ENCODE data around the gene IL33. TPM values are rescaled to one million over a fixed set of nuclear protein-coding genes. Genes with fewer than 3 reads are reported as not detected.

IL33 gene
- total RNA-seq, 4 donors from 2014 or later: 6.9 to 152 (median 60.0) TPM

- no peaks in the 10 kb centered on the region for H3K9me3 ChIP-seq
- H3K27me3 ChIP-seq: no peaks in the 10 kb centered on the region
- intact Hi-C loops (cut with DNase I; ENCODE audit: low total_unique reads): no loop called here
- no peak for DNase-seq
- H3K36me3 ChIP-seq: no peaks in the 10 kb centered on the region
- H3K4me1 ChIP-seq: peaks cover 0 to 9% of the 10 kb centered on the region in 2 donors
- no peak overlapping the region for H3K4me3 ChIP-seq
- peak overlapping the region; percentile 32 to 37 for H3K27ac ChIP-seq
- no peak for TF ChIP-seq POLR2A (IDR thresholded peaks at IDR 0.05)
- no peak for TF ChIP-seq CTCF (IDR thresholded peaks at IDR 0.05)
Observed at GRCh38 chr9:6219981-6220380, 4.4 kb downstream of the IL33 start.

GRCh38 chr9:6224393-6225154 is 9.0 kb downstream of the IL33 start:
- TF ChIP-seq POLR2A (IDR thresholded peaks at IDR 0.05): no peak
- no peak for DNase-seq
- H3K4me1 ChIP-seq: peaks cover 0 to 12% of the 10 kb centered on the region in 2 donors
- H3K27me3 ChIP-seq: no peaks in the 10 kb centered on the region
- no peaks in the 10 kb centered on the region for H3K36me3 ChIP-seq
- peak overlapping the region in 1 of 2 donors; percentile 13 for H3K27ac ChIP-seq
- H3K9me3 ChIP-seq: no peaks in the 10 kb centered on the region
- H3K4me3 ChIP-seq: no peak overlapping the region
- intact Hi-C loops (cut with DNase I; ENCODE audit: low total_unique reads): no loop called here

GRCh38 chr9:6226696-6227095 is 11.1 kb downstream of the IL33 start:
- no peak for DNase-seq
- H3K27me3 ChIP-seq: no peaks in the 10 kb centered on the region
- peaks cover 0 to 12% of the 10 kb centered on the region in 2 donors for H3K4me1 ChIP-seq
- TF ChIP-seq CTCF (IDR thresholded peaks at IDR 0.05): no peak
- TF ChIP-seq POLR2A (IDR thresholded peaks at IDR 0.05): no peak
- no peaks in the 10 kb centered on the region for H3K36me3 ChIP-seq
- no peaks in the 10 kb centered on the region for H3K9me3 ChIP-seq
- H3K4me3 ChIP-seq: no peak overlapping the region
- intact Hi-C loops (cut with DNase I; ENCODE audit: low total_unique reads): no loop called here
- peak overlapping the region; percentile 14 to 35 for H3K27ac ChIP-seq

GRCh38 chr9:6229186-6229585 is 13.6 kb downstream of the IL33 start:
- Histone ChIP-seq H3K36me3 (no peaks in the 10 kb centered on the region), H3K27me3 (no peaks in the 10 kb centered on the region), H3K4me3 (no peak overlapping the region), H3K9me3 (no peaks in the 10 kb centered on the region), H3K27ac (peak overlapping the region; percentile 28 to 66), H3K4me1 (peaks cover 0 to 8% of the 10 kb centered on the region in 2 donors)
- TF ChIP-seq CTCF (IDR thresholded peaks at IDR 0.05) (no peak), POLR2A (IDR thresholded peaks at IDR 0.05) (no peak)
- no peak for DNase-seq
- intact Hi-C loops (cut with DNase I; ENCODE audit: low total_unique reads): no loop called here

GRCh38 chr9:6229619-6230018 is 14.0 kb downstream of the IL33 start:
- no peaks in the 10 kb centered on the region for H3K27me3 ChIP-seq
- H3K36me3 ChIP-seq: no peaks in the 10 kb centered on the region
- peak overlapping the region; percentile 28 to 66 for H3K27ac ChIP-seq
- no peak for DNase-seq
- TF ChIP-seq POLR2A (IDR thresholded peaks at IDR 0.05): no peak
- TF ChIP-seq CTCF (IDR thresholded peaks at IDR 0.05): no peak
- peaks cover 0 to 8% of the 10 kb centered on the region in 2 donors for H3K4me1 ChIP-seq
- intact Hi-C loops (cut with DNase I; ENCODE audit: low total_unique reads): no loop called here
- no peaks in the 10 kb centered on the region for H3K9me3 ChIP-seq
- no peak overlapping the region for H3K4me3 ChIP-seq

All from uterus (tissue), 4 donors.